Neural progenitor cell (in vitro differentiated cells): Measurements from ENCODE around the gene PSMD14. TPM values are rescaled to one million over a fixed set of nuclear protein-coding genes. Genes with fewer than 3 reads are reported as not detected.

Source experiments
- DNase-seq: peaks from one replicate; pipeline ENCODE4 v3.0.0-alpha.2; 2016; ENCODE audit warnings: low spot score
- H2AFZ ChIP-seq: fragments of 200-600 bp; sonication (generic); replicated peaks from 2 replicates; pipeline ENCODE4 v1.6.1; 2016; ENCODE audit warnings: antibody characterized with exemption
- H3F3A ChIP-seq: fragments of 200-600 bp; sonication (generic); 2 replicates; pipeline ENCODE4 v1.6.1; 2016; ENCODE audit warnings: antibody characterized with exemption, low read depth
- H3K27ac ChIP-seq: fragments of 200-600 bp; sonication (generic); 2 replicates; pipeline ENCODE4 v1.5.1; 2016; ENCODE audit warnings: mild to moderate bottlenecking
- H3K27me3 ChIP-seq: fragments of 200-600 bp; sonication (generic); 2 replicates; pipeline ENCODE4 v1.6.1; 2016; ENCODE audit warnings: mild to moderate bottlenecking, moderate library complexity
- H3K36me3 ChIP-seq: fragments of 200-600 bp; sonication (generic); 2 replicates; pipeline ENCODE4 v1.5.1; 2016
- H3K4me1 ChIP-seq: fragments of 200-600 bp; sonication (generic); 2 replicates; pipeline ENCODE4 v1.6.1; 2016; ENCODE audit warnings: mixed run types
- H3K4me2 ChIP-seq: fragments of 200-600 bp; sonication (generic); 2 replicates; pipeline ENCODE4 v1.6.1; 2016
- H3K4me3 ChIP-seq: fragments of 200-600 bp; sonication (generic); 2 replicates; pipeline ENCODE4 v1.5.1; 2016
- H3K79me2 ChIP-seq: fragments of 200-600 bp; sonication (generic); 2 replicates; pipeline ENCODE4 v1.6.1; 2016; ENCODE audit warnings: low read depth
- H3K9ac ChIP-seq: fragments of 200-600 bp; sonication (generic); 2 replicates; pipeline ENCODE4 v1.6.1; 2016
- H3K9me3 ChIP-seq: fragments of 200-600 bp; sonication (generic); 2 replicates; pipeline ENCODE4 v1.5.1; 2016; ENCODE audit warnings: low read depth
- H4K20me1 ChIP-seq: fragments of 200-600 bp; sonication (generic); 2 replicates; pipeline ENCODE4 v1.6.1; 2016; ENCODE audit warnings: low read depth
- H3K27ac Mint-ChIP-seq: 3 replicates; pipeline ENCODE4 v1.8.0; 2021; ENCODE audit warnings: mixed read lengths
- H3K27me3 Mint-ChIP-seq: 2 replicates; pipeline ENCODE4 v1.8.0; 2022; ENCODE audit warnings: low read depth, mild to moderate bottlenecking, inconsistent platforms, moderate library complexity, mixed read lengths; ENCODE audit not compliant: insufficient read depth
- H3K36me3 Mint-ChIP-seq: 3 replicates; pipeline ENCODE4 v1.8.0; 2021; ENCODE audit warnings: mixed read lengths
- H3K4me1 Mint-ChIP-seq: 3 replicates; pipeline ENCODE4 v1.8.0; 2021; ENCODE audit warnings: mixed read lengths
- H3K4me3 Mint-ChIP-seq: 3 replicates; pipeline ENCODE4 v1.8.0; 2021; ENCODE audit warnings: mild to moderate bottlenecking, moderate library complexity, mixed read lengths
- H3K9me3 Mint-ChIP-seq: 3 replicates; pipeline ENCODE4 v1.8.0; 2020; ENCODE audit warnings: mixed read lengths
- CTCF ChIP-seq: fragments of 200-600 bp; sonication (generic); IDR thresholded peaks from 2 replicates; pipeline ENCODE4 v1.5.1; 2017; ENCODE audit warnings: antibody characterized with exemption, mild to moderate bottlenecking
- EZH2 ChIP-seq: fragments of 200-600 bp; sonication (generic); IDR thresholded peaks from 2 replicates; pipeline ENCODE4 v1.6.1; 2017; ENCODE audit warnings: antibody characterized with exemption, mild to moderate bottlenecking, moderate library complexity
- EZH2phosphoT487 ChIP-seq: fragments of 200-600 bp; sonication (generic); IDR thresholded peaks from 2 replicates; pipeline ENCODE4 v1.6.1; 2017; ENCODE audit warnings: antibody characterized with exemption
- total RNA-seq: library from RNA; depleted of rRNA; stranded (reverse); fragments of >200 nt; gene quantifications from 2 replicates; pipeline ENCODE4 v1.2.3, GENCODE V29; 2015; ENCODE audit warnings: low replicate concordance

The PSMD14 gene
- total RNA-seq, 1 donor from 2014 or later: 152 TPM

GRCh38 chr2:161316701-161317100 lies 8.5 kb downstream of the PSMD14 start:
- no peak overlapping the region for H3K27ac ChIP-seq
- H3K36me3 ChIP-seq: peaks cover 24% of the 10 kb centered on the region
- peaks cover 1% of the 10 kb centered on the region for H3K4me1 ChIP-seq
- peaks cover 21% of the 10 kb centered on the region for H3K36me3 Mint-ChIP-seq
- no peak overlapping the region for H2AFZ ChIP-seq
- H3K4me3 Mint-ChIP-seq: no peak overlapping the region
- no peaks in the 10 kb centered on the region for H3K4me1 Mint-ChIP-seq
- H3K27me3 ChIP-seq: no peaks in the 10 kb centered on the region
- TF ChIP-seq CTCF (no peak), EZH2 (no peak), EZH2phosphoT487 (no peak)
- no peak overlapping the region for H3K9ac ChIP-seq
- H3K9me3 Mint-ChIP-seq: no peaks in the 10 kb centered on the region
- H3K79me2 ChIP-seq: peaks cover 99% of the 10 kb centered on the region
- no peaks in the 10 kb centered on the region for H3K9me3 ChIP-seq
- H3K27ac Mint-ChIP-seq: peak overlapping the region; percentile 50
- no peak overlapping the region for H3K4me3 ChIP-seq
- no peak for DNase-seq
- H4K20me1 ChIP-seq: peaks cover 39% of the 10 kb centered on the region
- no peaks in the 10 kb centered on the region for H3K27me3 Mint-ChIP-seq
- H3F3A ChIP-seq: no peaks in the 10 kb centered on the region
- H3K4me2 ChIP-seq: no peak overlapping the region

GRCh38 chr2:161321944-161322648 lies 13.9 kb downstream of the PSMD14 start:
- no peak overlapping the region for H3K9ac ChIP-seq
- no peak overlapping the region for H3K27ac ChIP-seq
- no peak overlapping the region for H3K4me3 ChIP-seq
- no peaks in the 10 kb centered on the region for H3K9me3 ChIP-seq
- Mint-ChIP-seq H3K27me3 (no peaks in the 10 kb centered on the region), H3K27ac (no peak overlapping the region), H3K9me3 (no peaks in the 10 kb centered on the region), H3K36me3 (peaks cover 27% of the 10 kb centered on the region), H3K4me1 (no peaks in the 10 kb centered on the region), H3K4me3 (no peak overlapping the region)
- H3K27me3 ChIP-seq: no peaks in the 10 kb centered on the region
- peak; percentile 32 for DNase-seq
- H3K4me2 ChIP-seq: peak overlapping the region; percentile 14
- no peak overlapping the region for H2AFZ ChIP-seq
- no peaks in the 10 kb centered on the region for H3F3A ChIP-seq
- H3K79me2 ChIP-seq: peaks cover 96% of the 10 kb centered on the region
- TF ChIP-seq EZH2phosphoT487 (no peak), EZH2 (no peak)
- H3K36me3 ChIP-seq: peaks cover 24% of the 10 kb centered on the region
- peaks cover 43% of the 10 kb centered on the region for H4K20me1 ChIP-seq
- peaks cover 6% of the 10 kb centered on the region for H3K4me1 ChIP-seq

GRCh38 chr2:161324876-161325275 lies 16.7 kb downstream of the PSMD14 start:
- peaks cover 6% of the 10 kb centered on the region for H3K4me1 ChIP-seq
- Mint-ChIP-seq H3K4me3 (no peak overlapping the region), H3K9me3 (no peaks in the 10 kb centered on the region), H3K27ac (no peak overlapping the region), H3K36me3 (peaks cover 25% of the 10 kb centered on the region), H3K4me1 (no peaks in the 10 kb centered on the region), H3K27me3 (no peaks in the 10 kb centered on the region)
- TF ChIP-seq CTCF (no peak), EZH2 (no peak), EZH2phosphoT487 (no peak)
- no peak overlapping the region for H3K27ac ChIP-seq
- H4K20me1 ChIP-seq: peaks cover 37% of the 10 kb centered on the region
- H3K36me3 ChIP-seq: peaks cover 10% of the 10 kb centered on the region
- peaks cover 93% of the 10 kb centered on the region for H3K79me2 ChIP-seq
- no peak overlapping the region for H3K4me3 ChIP-seq
- no peaks in the 10 kb centered on the region for H3K27me3 ChIP-seq
- no peak overlapping the region for H3K9ac ChIP-seq
- H2AFZ ChIP-seq: no peak overlapping the region
- no peak for DNase-seq
- no peak overlapping the region for H3K4me2 ChIP-seq
- no peaks in the 10 kb centered on the region for H3K9me3 ChIP-seq
- no peaks in the 10 kb centered on the region for H3F3A ChIP-seq

GRCh38 chr2:161327582-161327981 lies 19.4 kb downstream of the PSMD14 start:
- Mint-ChIP-seq H3K27me3 (no peaks in the 10 kb centered on the region), H3K36me3 (peaks cover 20% of the 10 kb centered on the region), H3K9me3 (no peaks in the 10 kb centered on the region), H3K4me1 (no peaks in the 10 kb centered on the region), H3K4me3 (no peak overlapping the region), H3K27ac (no peak overlapping the region)
- peaks cover 86% of the 10 kb centered on the region for H3K79me2 ChIP-seq
- H3K27ac ChIP-seq: no peak overlapping the region
- no peaks in the 10 kb centered on the region for H3F3A ChIP-seq
- H4K20me1 ChIP-seq: peaks cover 28% of the 10 kb centered on the region
- DNase-seq: no peak
- H3K4me3 ChIP-seq: no peak overlapping the region
- H3K9ac ChIP-seq: no peak overlapping the region
- no peaks in the 10 kb centered on the region for H3K27me3 ChIP-seq
- no peak overlapping the region for H3K4me2 ChIP-seq
- H3K36me3 ChIP-seq: peaks cover 5% of the 10 kb centered on the region
- no peak overlapping the region for H2AFZ ChIP-seq
- H3K4me1 ChIP-seq: no peaks in the 10 kb centered on the region
- no peaks in the 10 kb centered on the region for H3K9me3 ChIP-seq
- TF ChIP-seq EZH2phosphoT487: no peak
- TF ChIP-seq EZH2: no peak
- no peak for TF ChIP-seq CTCF
